ENCODE measurements around the gene NCKAP1. TPM values are rescaled to one million over a fixed set of nuclear protein-coding genes. Genes with fewer than 3 reads are reported as not detected.
A peak's percentile ranks its signal among the peaks of the same experiment; 100 is the strongest.

The NCKAP1 gene
- total and polyA plus RNA-seq, 8 donors = 16.9 to 75.6 (median 42.8) TPM

DNA sequence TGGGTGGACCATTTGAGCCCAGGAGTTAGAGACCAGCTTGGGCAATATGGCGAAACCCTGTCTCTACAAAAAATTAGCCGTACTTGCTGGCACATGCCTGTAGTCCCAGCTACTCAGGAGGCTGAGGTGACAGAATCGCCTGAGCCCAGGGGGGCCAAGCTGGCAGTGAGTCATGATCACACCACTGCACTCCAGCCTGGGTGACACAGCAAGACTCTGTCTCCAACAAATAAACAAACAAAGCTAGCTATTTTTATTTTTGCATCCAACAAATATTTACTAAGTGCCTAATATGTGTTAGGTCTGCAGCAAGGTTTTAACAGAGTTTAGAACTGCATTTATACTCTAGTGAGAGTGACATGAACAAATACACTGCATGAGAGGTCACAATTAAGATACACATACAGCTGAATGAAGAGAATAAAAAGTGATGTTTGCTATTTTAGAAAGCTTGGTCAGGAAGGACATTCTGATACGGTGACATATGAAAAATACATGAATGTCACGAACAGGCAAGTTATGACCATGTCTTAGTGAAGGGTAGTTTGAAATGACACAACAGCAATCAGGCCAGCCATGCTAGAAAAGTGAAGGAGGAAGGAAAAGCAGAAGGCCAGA lies 88.6 kb downstream of the NCKAP1 start:
- Histone ChIP-seq H3K9me3 (no peaks in the 10 kb centered on the region), H3K27me3 (no peaks in the 10 kb centered on the region), H3K27ac (no peak overlapping the region), H3K4me1 (peaks cover 0 to 6% (median 6%) of the 10 kb centered on the region in 3 donors), H3K4me3 (no peak overlapping the region), H3K36me3 (peaks cover 0 to 32% (median 0%) of the 10 kb centered on the region in 3 donors)
- intact Hi-C loops (cut with DNase I) = no loop called here
- no peak for FAIRE-seq
- DNase-seq = no peak
- TF ChIP-seq, protein P1, sequence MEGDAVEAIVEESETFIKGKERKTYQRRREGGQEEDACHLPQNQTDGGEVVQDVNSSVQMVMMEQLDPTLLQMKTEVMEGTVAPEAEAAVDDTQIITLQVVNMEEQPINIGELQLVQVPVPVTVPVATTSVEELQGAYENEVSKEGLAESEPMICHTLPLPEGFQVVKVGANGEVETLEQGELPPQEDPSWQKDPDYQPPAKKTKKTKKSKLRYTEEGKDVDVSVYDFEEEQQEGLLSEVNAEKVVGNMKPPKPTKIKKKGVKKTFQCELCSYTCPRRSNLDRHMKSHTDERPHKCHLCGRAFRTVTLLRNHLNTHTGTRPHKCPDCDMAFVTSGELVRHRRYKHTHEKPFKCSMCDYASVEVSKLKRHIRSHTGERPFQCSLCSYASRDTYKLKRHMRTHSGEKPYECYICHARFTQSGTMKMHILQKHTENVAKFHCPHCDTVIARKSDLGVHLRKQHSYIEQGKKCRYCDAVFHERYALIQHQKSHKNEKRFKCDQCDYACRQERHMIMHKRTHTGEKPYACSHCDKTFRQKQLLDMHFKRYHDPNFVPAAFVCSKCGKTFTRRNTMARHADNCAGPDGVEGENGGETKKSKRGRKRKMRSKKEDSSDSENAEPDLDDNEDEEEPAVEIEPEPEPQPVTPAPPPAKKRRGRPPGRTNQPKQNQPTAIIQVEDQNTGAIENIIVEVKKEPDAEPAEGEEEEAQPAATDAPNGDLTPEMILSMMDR (IDR thresholded peaks at IDR 0.05) = no peak
- ATAC-seq = peak in 3 of 4 donors; percentile 35 to 71 (median 37)
- 86 to 90% methylated on average over 5 of the region's 5 CpGs for WGBS, 2 donors

DNA sequence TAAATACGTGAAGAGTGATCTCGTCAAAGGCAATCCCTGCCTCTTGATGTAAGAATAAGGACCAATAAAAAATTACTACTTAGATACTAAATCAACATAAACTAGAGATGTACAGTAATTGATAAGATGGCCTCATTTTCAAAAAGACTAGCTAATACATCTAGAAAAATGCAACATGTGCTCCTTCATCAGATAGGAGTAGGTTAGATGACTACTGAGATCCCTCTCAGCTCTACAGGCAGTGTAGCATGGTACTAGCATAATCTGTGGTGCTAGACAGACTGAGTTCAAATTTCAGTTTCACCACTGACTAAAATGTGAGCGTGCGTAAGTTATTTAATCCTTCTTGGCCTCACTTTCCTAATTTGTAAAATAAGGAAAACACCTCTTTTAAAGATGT lies 89.2 kb downstream of the NCKAP1 start:
- 94 to 97% methylated on average over 4 of the region's 4 CpGs for WGBS, 2 donors
- DNase-seq = no peak
- H3K36me3 ChIP-seq = peaks cover 0 to 32% (median 0%) of the 10 kb centered on the region in 3 donors
- ATAC-seq = no peak
- H3K27me3 ChIP-seq = no peaks in the 10 kb centered on the region
- H3K4me3 ChIP-seq = no peak overlapping the region
- TF ChIP-seq, protein P1 (IDR thresholded peaks at IDR 0.05) = no peak
- peaks cover 0 to 7% (median 6%) of the 10 kb centered on the region in 3 donors for H3K4me1 ChIP-seq
- no peak for FAIRE-seq
- no peak overlapping the region for H3K27ac ChIP-seq
- intact Hi-C loops (cut with DNase I) = no loop called here
- no peaks in the 10 kb centered on the region for H3K9me3 ChIP-seq

DNA sequence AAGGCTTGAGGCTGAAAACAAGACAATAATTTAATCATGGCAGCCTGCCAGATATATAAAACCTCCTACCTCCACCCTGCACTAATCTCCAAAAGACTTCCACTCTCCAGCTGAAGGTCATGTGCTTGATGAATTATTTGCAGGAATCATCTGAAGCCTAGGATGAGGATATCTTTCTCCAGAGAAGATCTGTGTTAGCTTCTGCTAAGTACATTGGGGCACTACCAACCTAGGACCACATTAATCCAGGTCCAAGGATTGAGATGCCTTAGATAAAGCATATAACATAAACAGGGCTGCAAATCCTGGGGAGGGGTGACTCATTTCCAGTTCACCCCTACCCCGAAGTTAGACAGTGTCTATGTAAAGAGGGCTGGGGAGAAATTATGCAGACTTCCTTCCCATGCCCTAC lies 91.3 kb downstream of the NCKAP1 start:
- Histone ChIP-seq H3K27me3 (no peaks in the 10 kb centered on the region), H3K9me3 (no peaks in the 10 kb centered on the region), H3K4me1 (peaks cover 0 to 9% (median 6%) of the 10 kb centered on the region in 3 donors), H3K27ac (no peak overlapping the region), H3K36me3 (peaks cover 0 to 17% (median 0%) of the 10 kb centered on the region in 3 donors), H3K4me3 (no peak overlapping the region)
- DNase-seq (no peak), ATAC-seq (peak in 2 of 4 donors; percentile 21), FAIRE-seq (no peak)
- intact Hi-C loops (cut with DNase I) = no loop called here
- TF ChIP-seq, protein P1 (IDR thresholded peaks at IDR 0.05) = no peak
- WGBS, 2 donors = 88 to 95% methylated on average over 1 of the region's 1 CpG

DNA sequence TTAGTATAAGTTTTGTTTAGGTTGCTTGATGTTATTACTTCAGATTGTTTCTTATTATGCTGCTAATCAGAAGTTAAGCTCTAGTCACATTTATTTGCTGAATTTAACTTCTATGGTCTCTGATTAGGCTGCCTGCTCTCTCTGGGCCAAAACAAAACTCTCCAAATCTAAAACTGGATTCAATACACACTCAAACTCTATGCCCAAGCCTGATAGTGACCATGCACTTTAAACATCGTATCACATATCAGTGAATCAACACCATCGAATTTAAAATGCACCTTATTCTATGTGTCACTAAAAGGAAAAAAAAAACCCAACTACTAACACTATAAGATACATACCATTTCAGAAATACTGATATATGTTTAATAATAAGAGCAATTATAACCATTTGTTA lies 94.9 kb downstream of the NCKAP1 start:
- 21 to 27% methylated on average over 2 of the region's 2 CpGs for WGBS, 2 donors
- ATAC-seq = no peak
- TF ChIP-seq, protein P1 (IDR thresholded peaks at IDR 0.05) = no peak
- Histone ChIP-seq H3K4me3 (no peak overlapping the region), H3K36me3 (peaks cover 0 to 8% (median 0%) of the 10 kb centered on the region in 3 donors), H3K27ac (no peak overlapping the region), H3K27me3 (no peaks in the 10 kb centered on the region), H3K9me3 (no peaks in the 10 kb centered on the region), H3K4me1 (peaks cover 0 to 9% (median 6%) of the 10 kb centered on the region in 3 donors)
- no peak for FAIRE-seq
- intact Hi-C loops (cut with DNase I) = no loop called here
- no peak for DNase-seq

DNA sequence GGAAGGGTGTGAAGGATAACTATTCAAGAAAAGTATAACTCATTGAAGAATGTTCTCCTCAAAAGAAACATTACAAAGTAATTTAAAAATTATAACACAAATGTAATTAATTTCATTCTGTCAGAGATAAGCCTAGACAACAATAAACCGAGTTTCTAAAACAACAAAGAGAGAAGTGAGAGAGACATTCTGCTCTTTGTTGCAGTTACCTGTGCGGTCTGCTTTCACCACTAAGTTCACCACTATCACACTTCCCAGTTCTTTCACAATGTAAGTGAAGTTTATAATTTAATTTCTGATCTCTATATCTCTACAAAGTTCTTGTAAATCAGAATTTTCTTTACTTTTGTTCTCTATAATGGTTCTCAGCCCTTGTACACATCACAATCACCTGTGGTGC lies 95.5 kb downstream of the NCKAP1 start:
- H3K36me3 ChIP-seq = peaks cover 0 to 8% (median 0%) of the 10 kb centered on the region in 3 donors
- no peaks in the 10 kb centered on the region for H3K27me3 ChIP-seq
- H3K9me3 ChIP-seq = no peaks in the 10 kb centered on the region
- H3K27ac ChIP-seq = no peak overlapping the region
- TF ChIP-seq, protein P1 (IDR thresholded peaks at IDR 0.05) = no peak
- no peak for DNase-seq
- WGBS, 2 donors = 58 to 66% methylated on average over 2 of the region's 2 CpGs
- ATAC-seq = no peak
- H3K4me1 ChIP-seq = peaks cover 0 to 9% (median 6%) of the 10 kb centered on the region in 3 donors
- intact Hi-C loops (cut with DNase I) = no loop called here
- no peak for FAIRE-seq
- H3K4me3 ChIP-seq = no peak overlapping the region
